CD4-positive, alpha-beta T cell treated with Interleukin-1 beta for 1 hour (primary cell): ENCODE data around the gene ZBTB1.

ENCODE experiments used
- DNase-seq, 2 donors: peaks; one replicate each; pipeline ENCODE4 v3.0.0-alpha.2; 2020 to 2022

The ZBTB1 gene

DNA sequence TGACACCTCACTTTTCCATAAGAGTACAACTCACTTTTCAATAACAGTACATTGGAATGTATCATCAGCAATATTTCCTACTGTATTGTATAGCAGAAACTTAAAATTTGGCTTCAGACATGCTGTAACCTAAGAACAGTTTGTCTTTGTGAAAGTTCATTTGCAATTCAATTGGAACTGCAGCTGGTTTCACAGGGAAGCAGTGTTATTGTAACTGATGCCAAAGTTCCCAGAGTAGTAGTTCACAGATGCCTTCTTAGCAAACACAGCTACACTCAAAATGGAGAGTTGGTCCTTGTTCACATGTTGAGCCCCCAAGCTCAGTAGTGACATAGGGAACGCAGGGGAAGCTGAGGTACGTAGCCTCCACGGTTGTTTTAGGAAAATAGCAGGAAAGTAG, 68.5 kb downstream of the ZBTB1 start:
- DNase-seq: no peak
